Measurements from ENCODE around the gene NCK2.

DNA sequence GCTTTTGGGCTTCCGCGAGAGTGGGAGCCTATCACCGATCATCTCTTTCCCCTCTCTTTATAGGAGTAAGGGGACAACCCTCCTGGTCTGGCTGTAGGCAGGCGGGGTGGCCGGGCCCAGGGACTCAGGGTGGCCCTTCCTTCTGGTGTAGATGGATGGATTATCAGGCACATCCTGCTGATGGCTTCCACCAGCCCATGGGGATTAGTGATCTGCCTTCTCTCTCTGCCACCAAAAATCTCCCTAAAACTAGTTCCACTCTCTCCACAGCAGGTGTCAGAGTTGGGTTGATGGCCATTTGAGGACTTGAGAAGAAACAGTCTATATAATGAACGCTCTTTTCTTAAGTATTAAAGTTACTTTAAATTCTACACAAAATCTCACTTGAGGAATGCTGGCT, 37.4 kb downstream of the NCK2 start:
- TF ChIP-seq, protein P1, sequence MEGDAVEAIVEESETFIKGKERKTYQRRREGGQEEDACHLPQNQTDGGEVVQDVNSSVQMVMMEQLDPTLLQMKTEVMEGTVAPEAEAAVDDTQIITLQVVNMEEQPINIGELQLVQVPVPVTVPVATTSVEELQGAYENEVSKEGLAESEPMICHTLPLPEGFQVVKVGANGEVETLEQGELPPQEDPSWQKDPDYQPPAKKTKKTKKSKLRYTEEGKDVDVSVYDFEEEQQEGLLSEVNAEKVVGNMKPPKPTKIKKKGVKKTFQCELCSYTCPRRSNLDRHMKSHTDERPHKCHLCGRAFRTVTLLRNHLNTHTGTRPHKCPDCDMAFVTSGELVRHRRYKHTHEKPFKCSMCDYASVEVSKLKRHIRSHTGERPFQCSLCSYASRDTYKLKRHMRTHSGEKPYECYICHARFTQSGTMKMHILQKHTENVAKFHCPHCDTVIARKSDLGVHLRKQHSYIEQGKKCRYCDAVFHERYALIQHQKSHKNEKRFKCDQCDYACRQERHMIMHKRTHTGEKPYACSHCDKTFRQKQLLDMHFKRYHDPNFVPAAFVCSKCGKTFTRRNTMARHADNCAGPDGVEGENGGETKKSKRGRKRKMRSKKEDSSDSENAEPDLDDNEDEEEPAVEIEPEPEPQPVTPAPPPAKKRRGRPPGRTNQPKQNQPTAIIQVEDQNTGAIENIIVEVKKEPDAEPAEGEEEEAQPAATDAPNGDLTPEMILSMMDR (IDR thresholded peaks at IDR 0.05), result peak in 2 of 6 experiments; percentile 24 to 30
- TF ChIP-seq POLR2A (IDR thresholded peaks at IDR 0.05), result no peak

All from thyroid gland (tissue), 4 donors.